GM12878 (cell line): ENCODE data around the gene TNRC6B. TPM values are rescaled to one million over a fixed set of nuclear protein-coding genes. Genes with fewer than 3 reads are reported as not detected.

Experiments used
- ASH2L ChIP-seq: fragments of 300-600, 200-600 bp; sonication (generic); IDR thresholded peaks from 2 replicates; pipeline ENCODE4 v1.6.1; 2017; ENCODE audit warnings: low read depth, mild to moderate bottlenecking, borderline replicate concordance
- BMI1 ChIP-seq: fragments of 450-650 bp; IDR thresholded peaks from 2 replicates; pipeline ENCODE4 v1.6.1; 2016; ENCODE audit warnings: mild to moderate bottlenecking, moderate library complexity, borderline replicate concordance
- CBFB ChIP-seq: IDR thresholded peaks from 2 replicates; pipeline ENCODE4 v1.6.1; 2016; ENCODE audit warnings: antibody characterized with exemption, low read depth
- CBX3 ChIP-seq: fragments of 200-600 bp; sonication (generic); IDR thresholded peaks from 2 replicates; pipeline ENCODE4 v1.6.1; 2016; ENCODE audit warnings: low read depth, borderline replicate concordance
- CEBPB ChIP-seq, 2 experiments: fragments of 150-350 bp in 1 of 2; IDR thresholded peaks; 2 replicates each; pipeline ENCODE4 v1.6.1; 2012 to 2014; ENCODE audit warnings: low read depth in 2 of 2, low read length in 2 of 2, borderline replicate concordance in 1 of 2, inconsistent platforms in 1 of 2
- IKZF2 ChIP-seq, 2 experiments: fragments of 450-650 bp; IDR thresholded peaks; 2 replicates each; pipeline ENCODE4 v1.6.1; 2017; ENCODE audit warnings: mild to moderate bottlenecking in 2 of 2, moderate library complexity in 2 of 2
- JUNB ChIP-seq: IDR thresholded peaks from 2 replicates; pipeline ENCODE4 v1.6.1; 2016; ENCODE audit warnings: antibody characterized with exemption, mild to moderate bottlenecking
- MEF2B ChIP-seq: fragments of 450-650 bp; IDR thresholded peaks from 2 replicates; pipeline ENCODE4 v1.6.1; 2018; ENCODE audit warnings: mild to moderate bottlenecking, moderate library complexity; ENCODE audit not compliant: partially characterized antibody, poor library complexity, severe bottlenecking
- MXI1 ChIP-seq: fragments of 150-350 bp; IDR thresholded peaks from 2 replicates; pipeline ENCODE4 v1.6.1; 2011; ENCODE audit warnings: low read depth, mild to moderate bottlenecking, inconsistent platforms, low read length, improper control_type of control experiment
- POLR2A ChIP-seq: IDR thresholded peaks from 2 replicates; pipeline ENCODE4 v1.6.1; 2011; ENCODE audit warnings: low read depth, mild to moderate bottlenecking, low read length
- SUPT20H ChIP-seq: IDR thresholded peaks from 2 replicates; pipeline ENCODE4 v1.6.1; 2011; ENCODE audit warnings: low read depth, mild to moderate bottlenecking, low read length, moderate library complexity, borderline replicate concordance; ENCODE audit not compliant: control insufficient read depth
- TARDBP ChIP-seq: IDR thresholded peaks from 2 replicates; pipeline ENCODE4 v1.6.1; 2016; ENCODE audit warnings: borderline replicate concordance
- polyA plus RNA-seq, 11 experiments: library from polyadenylated mRNA; depleted of rRNA in 4 of 11; unstranded in 6 of 11; stranded (reverse) in 5 of 11; fragments of >200 nt; fragmentation: Nextera tagmentation in 4 of 11; fragmentation: Illumina TruSeq in 1 of 11; extraction: Ambion mirVana in 4 of 11; extraction: Trizol in 1 of 11; gene quantifications; 1 replicate in 1 of 11; 2 replicates in 10 of 11; pipeline versions ENCODE4 v1.2.1 to v1.2.3, GENCODE V29; 2011 to 2016; ENCODE audit warnings: inconsistent platforms in 2 of 11, missing spikeins in 2 of 11, low read depth in 1 of 11
- total RNA-seq, 4 experiments: library from RNA; depleted of rRNA in 3 of 4; stranded (reverse); fragments of >200 nt in 3 of 4; fragmentation: Illumina TruSeq in 1 of 4; extraction: Trizol in 1 of 4; gene quantifications; 2 replicates each; pipeline versions ENCODE4 v1.2.1 to v1.2.3, GENCODE V29; 2013 to 2021
- TF ChIP-seq, protein P1 (sequence below): IDR thresholded peaks from 2 replicates; pipeline ENCODE4 v1.6.1; 2012; ENCODE audit warnings: improper control_type of control experiment, low read depth, low read length; ENCODE audit not compliant: insufficient replicate concordance
- TF ChIP-seq, protein P2 (sequence below): fragments of 450-650 bp; IDR thresholded peaks from 2 replicates; pipeline ENCODE4 v1.6.1; 2017; ENCODE audit warnings: low read depth, mild to moderate bottlenecking, moderate library complexity
- TF ChIP-seq, protein P3 (sequence below): IDR thresholded peaks from 2 replicates; pipeline ENCODE4 v1.6.1; 2012; ENCODE audit warnings: low read depth, low read length, improper control_type of control experiment
- TF ChIP-seq, protein P4 (sequence below): fragments of 450-650 bp; IDR thresholded peaks from 2 replicates; pipeline ENCODE4 v1.6.1; 2017; ENCODE audit warnings: antibody characterized with exemption, mild to moderate bottlenecking, moderate library complexity
- TF ChIP-seq, protein P5 (sequence below): IDR thresholded peaks from 2 replicates; pipeline ENCODE4 v1.6.1; 2011; ENCODE audit warnings: borderline replicate concordance, low read depth, mild to moderate bottlenecking, moderate library complexity, low read length; ENCODE audit not compliant: insufficient read depth, poor library complexity, severe bottlenecking

The TNRC6B gene
- total and polyA plus RNA-seq, 10 of the 15 experiments (the other 5 are each of a cell fraction or from before 2014, with no cell fraction given) = 3.6 to 32.8 (median 16.4) TPM

DNA sequence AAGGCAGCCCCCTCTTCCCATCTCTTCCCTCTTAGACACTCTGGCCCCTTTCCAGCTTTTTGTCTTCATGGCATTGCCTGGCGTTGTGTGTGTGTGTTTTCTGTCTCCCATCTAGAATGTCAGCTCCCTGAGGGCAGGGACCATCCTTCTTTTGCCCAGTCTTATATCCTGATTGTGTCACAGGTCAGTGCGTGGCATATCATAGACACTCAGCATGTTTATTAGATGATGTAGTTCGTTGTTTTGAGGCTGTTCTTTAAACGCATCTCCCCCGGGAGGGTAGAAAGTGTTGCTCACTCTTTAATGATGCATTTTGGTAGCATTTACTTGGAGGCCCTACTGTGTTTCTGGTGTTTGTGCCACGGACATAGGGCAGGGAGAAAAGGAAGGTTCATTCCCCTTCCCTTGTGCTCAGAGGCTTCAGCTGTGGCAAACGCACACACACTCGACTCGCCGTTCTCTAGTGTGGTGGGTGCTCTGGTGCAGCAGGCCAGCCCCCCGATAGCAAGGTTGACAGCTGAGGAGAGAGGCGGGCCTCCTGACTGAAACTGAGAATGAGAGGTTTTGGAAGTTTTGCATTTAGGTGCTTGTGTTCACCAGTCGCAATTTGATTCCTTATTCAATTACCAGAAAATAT, 60.2 kb downstream of the TNRC6B start (continued):
- TF ChIP-seq IKZF2 (IDR thresholded peaks at IDR 0.05) = peak; percentile 8 to 14; a peak in 2 of 4 replicates
- TF ChIP-seq MXI1 = no peak
- TF ChIP-seq SUPT20H = no peak
- TF ChIP-seq POLR2A = no peak
- TF ChIP-seq BMI1 = no peak
- TF ChIP-seq TARDBP = no peak
- no peak for TF ChIP-seq JUNB
- TF ChIP-seq MEF2B = peak; percentile 29
- TF ChIP-seq, protein P1, sequence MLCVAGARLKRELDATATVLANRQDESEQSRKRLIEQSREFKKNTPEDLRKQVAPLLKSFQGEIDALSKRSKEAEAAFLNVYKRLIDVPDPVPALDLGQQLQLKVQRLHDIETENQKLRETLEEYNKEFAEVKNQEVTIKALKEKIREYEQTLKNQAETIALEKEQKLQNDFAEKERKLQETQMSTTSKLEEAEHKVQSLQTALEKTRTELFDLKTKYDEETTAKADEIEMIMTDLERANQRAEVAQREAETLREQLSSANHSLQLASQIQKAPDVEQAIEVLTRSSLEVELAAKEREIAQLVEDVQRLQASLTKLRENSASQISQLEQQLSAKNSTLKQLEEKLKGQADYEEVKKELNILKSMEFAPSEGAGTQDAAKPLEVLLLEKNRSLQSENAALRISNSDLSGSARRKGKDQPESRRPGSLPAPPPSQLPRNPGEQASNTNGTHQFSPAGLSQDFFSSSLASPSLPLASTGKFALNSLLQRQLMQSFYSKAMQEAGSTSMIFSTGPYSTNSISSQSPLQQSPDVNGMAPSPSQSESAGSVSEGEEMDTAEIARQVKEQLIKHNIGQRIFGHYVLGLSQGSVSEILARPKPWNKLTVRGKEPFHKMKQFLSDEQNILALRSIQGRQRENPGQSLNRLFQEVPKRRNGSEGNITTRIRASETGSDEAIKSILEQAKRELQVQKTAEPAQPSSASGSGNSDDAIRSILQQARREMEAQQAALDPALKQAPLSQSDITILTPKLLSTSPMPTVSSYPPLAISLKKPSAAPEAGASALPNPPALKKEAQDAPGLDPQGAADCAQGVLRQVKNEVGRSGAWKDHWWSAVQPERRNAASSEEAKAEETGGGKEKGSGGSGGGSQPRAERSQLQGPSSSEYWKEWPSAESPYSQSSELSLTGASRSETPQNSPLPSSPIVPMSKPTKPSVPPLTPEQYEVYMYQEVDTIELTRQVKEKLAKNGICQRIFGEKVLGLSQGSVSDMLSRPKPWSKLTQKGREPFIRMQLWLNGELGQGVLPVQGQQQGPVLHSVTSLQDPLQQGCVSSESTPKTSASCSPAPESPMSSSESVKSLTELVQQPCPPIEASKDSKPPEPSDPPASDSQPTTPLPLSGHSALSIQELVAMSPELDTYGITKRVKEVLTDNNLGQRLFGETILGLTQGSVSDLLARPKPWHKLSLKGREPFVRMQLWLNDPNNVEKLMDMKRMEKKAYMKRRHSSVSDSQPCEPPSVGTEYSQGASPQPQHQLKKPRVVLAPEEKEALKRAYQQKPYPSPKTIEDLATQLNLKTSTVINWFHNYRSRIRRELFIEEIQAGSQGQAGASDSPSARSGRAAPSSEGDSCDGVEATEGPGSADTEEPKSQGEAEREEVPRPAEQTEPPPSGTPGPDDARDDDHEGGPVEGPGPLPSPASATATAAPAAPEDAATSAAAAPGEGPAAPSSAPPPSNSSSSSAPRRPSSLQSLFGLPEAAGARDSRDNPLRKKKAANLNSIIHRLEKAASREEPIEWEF = no peak
- TF ChIP-seq, protein P2, sequence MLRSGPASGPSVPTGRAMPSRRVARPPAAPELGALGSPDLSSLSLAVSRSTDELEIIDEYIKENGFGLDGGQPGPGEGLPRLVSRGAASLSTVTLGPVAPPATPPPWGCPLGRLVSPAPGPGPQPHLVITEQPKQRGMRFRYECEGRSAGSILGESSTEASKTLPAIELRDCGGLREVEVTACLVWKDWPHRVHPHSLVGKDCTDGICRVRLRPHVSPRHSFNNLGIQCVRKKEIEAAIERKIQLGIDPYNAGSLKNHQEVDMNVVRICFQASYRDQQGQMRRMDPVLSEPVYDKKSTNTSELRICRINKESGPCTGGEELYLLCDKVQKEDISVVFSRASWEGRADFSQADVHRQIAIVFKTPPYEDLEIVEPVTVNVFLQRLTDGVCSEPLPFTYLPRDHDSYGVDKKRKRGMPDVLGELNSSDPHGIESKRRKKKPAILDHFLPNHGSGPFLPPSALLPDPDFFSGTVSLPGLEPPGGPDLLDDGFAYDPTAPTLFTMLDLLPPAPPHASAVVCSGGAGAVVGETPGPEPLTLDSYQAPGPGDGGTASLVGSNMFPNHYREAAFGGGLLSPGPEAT = no peak
- TF ChIP-seq, protein P3, sequence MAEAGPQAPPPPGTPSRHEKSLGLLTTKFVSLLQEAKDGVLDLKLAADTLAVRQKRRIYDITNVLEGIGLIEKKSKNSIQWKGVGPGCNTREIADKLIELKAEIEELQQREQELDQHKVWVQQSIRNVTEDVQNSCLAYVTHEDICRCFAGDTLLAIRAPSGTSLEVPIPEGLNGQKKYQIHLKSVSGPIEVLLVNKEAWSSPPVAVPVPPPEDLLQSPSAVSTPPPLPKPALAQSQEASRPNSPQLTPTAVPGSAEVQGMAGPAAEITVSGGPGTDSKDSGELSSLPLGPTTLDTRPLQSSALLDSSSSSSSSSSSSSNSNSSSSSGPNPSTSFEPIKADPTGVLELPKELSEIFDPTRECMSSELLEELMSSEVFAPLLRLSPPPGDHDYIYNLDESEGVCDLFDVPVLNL = no peak
- TF ChIP-seq CBFB = no peak
- TF ChIP-seq, protein P4, sequence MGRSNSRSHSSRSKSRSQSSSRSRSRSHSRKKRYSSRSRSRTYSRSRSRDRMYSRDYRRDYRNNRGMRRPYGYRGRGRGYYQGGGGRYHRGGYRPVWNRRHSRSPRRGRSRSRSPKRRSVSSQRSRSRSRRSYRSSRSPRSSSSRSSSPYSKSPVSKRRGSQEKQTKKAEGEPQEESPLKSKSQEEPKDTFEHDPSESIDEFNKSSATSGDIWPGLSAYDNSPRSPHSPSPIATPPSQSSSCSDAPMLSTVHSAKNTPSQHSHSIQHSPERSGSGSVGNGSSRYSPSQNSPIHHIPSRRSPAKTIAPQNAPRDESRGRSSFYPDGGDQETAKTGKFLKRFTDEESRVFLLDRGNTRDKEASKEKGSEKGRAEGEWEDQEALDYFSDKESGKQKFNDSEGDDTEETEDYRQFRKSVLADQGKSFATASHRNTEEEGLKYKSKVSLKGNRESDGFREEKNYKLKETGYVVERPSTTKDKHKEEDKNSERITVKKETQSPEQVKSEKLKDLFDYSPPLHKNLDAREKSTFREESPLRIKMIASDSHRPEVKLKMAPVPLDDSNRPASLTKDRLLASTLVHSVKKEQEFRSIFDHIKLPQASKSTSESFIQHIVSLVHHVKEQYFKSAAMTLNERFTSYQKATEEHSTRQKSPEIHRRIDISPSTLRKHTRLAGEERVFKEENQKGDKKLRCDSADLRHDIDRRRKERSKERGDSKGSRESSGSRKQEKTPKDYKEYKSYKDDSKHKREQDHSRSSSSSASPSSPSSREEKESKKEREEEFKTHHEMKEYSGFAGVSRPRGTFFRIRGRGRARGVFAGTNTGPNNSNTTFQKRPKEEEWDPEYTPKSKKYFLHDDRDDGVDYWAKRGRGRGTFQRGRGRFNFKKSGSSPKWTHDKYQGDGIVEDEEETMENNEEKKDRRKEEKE = no peak
- TF ChIP-seq, protein P5, sequence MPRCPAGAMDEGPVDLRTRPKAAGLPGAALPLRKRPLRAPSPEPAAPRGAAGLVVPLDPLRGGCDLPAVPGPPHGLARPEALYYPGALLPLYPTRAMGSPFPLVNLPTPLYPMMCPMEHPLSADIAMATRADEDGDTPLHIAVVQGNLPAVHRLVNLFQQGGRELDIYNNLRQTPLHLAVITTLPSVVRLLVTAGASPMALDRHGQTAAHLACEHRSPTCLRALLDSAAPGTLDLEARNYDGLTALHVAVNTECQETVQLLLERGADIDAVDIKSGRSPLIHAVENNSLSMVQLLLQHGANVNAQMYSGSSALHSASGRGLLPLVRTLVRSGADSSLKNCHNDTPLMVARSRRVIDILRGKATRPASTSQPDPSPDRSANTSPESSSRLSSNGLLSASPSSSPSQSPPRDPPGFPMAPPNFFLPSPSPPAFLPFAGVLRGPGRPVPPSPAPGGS = no peak
- no peak for TF ChIP-seq ASH2L
- TF ChIP-seq CEBPB (IDR thresholded peaks at IDR 0.05; ENCODE audit: borderline replicate concordance in 1 of 2, low read depth in 2 of 2, low read length in 2 of 2) = no peak
- TF ChIP-seq CBX3 = no peak
